PFSK-1 (cell line): ENCODE measurements around the gene NRXN3.

ENCODE experiments used
- POLR2AphosphoS5 ChIP-seq: IDR thresholded peaks from 2 replicates; pipeline ENCODE4 v1.6.1; 2012; ENCODE audit warnings: low read depth, mild to moderate bottlenecking, control low read depth, low read length, moderate library complexity
- SIN3A ChIP-seq: IDR thresholded peaks from 2 replicates; pipeline ENCODE4 v1.6.1; 2012; ENCODE audit warnings: mild to moderate bottlenecking, low read length, moderate library complexity, borderline replicate concordance; ENCODE audit not compliant: insufficient read depth
- TAF1 ChIP-seq: IDR thresholded peaks from 2 replicates; pipeline ENCODE4 v1.6.1; 2012; ENCODE audit warnings: low read length, control low read depth, borderline replicate concordance; ENCODE audit not compliant: insufficient read depth
- TF ChIP-seq, protein P1 (sequence below), 2 experiments: IDR thresholded peaks; 2 replicates each; pipeline versions ENCODE4 v1.6.1 to v1.8.0; 2011 to 2012; ENCODE audit warnings: low read depth in 2 of 2, low read length in 2 of 2, control low read depth in 1 of 2, inconsistent platforms in 1 of 2, mild to moderate bottlenecking in 1 of 2, moderate library complexity in 1 of 2; ENCODE audit not compliant: insufficient read depth in 1 of 2

DNA sequence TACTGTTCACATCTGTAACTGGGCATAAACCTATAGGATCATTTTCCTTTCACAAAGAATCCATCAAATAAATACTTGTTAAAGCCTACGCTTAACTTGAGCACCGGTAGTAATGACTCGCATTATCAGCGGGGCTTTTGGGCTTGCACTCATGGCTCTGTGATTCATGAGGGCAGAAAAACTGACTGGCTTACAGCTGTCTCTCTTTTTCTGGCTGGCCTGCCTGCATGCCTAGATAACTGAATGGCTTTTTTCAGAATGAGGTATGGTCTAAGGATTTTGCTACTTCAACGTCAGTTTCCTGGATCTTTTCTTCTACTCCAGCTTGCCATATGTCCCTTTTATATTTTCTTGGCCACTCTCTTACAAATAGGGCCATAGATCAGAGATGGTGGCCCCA is 531.1 kb downstream of the NRXN3 start:
- no peak for TF ChIP-seq TAF1
- TF ChIP-seq POLR2AphosphoS5, result no peak
- TF ChIP-seq, protein P1, sequence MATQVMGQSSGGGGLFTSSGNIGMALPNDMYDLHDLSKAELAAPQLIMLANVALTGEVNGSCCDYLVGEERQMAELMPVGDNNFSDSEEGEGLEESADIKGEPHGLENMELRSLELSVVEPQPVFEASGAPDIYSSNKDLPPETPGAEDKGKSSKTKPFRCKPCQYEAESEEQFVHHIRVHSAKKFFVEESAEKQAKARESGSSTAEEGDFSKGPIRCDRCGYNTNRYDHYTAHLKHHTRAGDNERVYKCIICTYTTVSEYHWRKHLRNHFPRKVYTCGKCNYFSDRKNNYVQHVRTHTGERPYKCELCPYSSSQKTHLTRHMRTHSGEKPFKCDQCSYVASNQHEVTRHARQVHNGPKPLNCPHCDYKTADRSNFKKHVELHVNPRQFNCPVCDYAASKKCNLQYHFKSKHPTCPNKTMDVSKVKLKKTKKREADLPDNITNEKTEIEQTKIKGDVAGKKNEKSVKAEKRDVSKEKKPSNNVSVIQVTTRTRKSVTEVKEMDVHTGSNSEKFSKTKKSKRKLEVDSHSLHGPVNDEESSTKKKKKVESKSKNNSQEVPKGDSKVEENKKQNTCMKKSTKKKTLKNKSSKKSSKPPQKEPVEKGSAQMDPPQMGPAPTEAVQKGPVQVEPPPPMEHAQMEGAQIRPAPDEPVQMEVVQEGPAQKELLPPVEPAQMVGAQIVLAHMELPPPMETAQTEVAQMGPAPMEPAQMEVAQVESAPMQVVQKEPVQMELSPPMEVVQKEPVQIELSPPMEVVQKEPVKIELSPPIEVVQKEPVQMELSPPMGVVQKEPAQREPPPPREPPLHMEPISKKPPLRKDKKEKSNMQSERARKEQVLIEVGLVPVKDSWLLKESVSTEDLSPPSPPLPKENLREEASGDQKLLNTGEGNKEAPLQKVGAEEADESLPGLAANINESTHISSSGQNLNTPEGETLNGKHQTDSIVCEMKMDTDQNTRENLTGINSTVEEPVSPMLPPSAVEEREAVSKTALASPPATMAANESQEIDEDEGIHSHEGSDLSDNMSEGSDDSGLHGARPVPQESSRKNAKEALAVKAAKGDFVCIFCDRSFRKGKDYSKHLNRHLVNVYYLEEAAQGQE (IDR thresholded peaks at IDR 0.05; ENCODE audit: insufficient read depth in 1 of 2, low read depth in 2 of 2, low read length in 2 of 2), result no peak
- TF ChIP-seq SIN3A, result no peak
